ENCODE results near the gene KNL1.

Gene KNL1

DNA sequence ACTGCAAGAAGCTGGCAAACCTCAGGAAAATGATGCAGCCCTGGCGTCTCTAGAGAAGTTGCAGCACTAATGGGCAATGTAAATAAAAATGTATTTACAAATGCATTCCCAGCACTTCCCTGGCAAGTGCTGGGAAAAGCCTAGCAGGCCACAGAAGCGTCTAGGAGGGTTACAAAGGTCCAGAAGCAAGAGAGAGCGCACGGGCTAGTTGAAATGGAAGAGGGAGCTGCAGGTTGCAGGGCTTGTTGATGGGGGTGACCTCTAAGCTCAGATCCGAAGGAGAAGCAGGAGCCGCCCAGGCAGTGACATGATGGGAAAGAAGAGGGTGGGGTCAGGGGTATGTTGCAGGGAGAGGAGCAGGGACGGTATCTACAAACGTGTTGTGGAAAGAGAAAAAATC, 2.7 kb upstream of the KNL1 start:
- CTCF ChIA-PET = interaction anchor here (0.6 to 0.7 kb wide), 2 partner anchors 102 to 287 kb away, joined by 3 to 4 read pairs; no protein-coding TSS in a partner anchor

DNA sequence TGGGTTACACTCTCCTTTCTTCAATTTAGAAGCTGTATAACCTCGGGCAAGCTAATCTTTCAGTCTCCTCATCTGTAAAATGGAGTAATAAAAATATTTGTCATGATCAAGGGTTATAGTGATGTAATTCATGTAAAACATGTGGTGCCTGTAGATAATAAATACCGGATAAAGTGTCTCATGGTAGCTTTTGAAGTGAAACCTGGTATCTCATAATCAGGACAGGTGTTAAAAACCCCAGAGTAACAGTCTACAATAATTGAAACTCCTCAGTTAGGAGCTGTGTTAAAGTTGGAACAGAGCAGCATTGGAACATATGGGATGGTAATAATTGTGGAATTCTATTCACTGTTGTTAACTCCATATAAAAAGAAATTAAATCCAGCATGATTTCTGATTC, 884 bp upstream of the KNL1 start:
- ChIA-PET POLR2A (no interaction called here), CTCF (interaction anchor here (0.6 kb wide), 1 partner anchor 50 kb away, joined by 3 read pairs; no protein-coding TSS in a partner anchor)
- Histone ChIP-seq H3K27ac (ENCODE audit: extremely low read depth, low read depth, low read length) (no peak overlapping the region), H3K4me1 (ENCODE audit: control insufficient read depth, insufficient read depth, low read length) (no peaks in the 10 kb centered on the region), H3K4me3 (ENCODE audit: low read depth, low read length) (no peak overlapping the region), H3K9me3 (ENCODE audit: control insufficient read depth, insufficient read depth, low read depth, low read length) (no peaks in the 10 kb centered on the region), H3K36me3 (ENCODE audit: control insufficient read depth in 2 of 2, insufficient read depth in 1 of 2, low read length in 2 of 2) (no peaks in the 10 kb centered on the region)
- no peak for TF ChIP-seq SETDB1 (IDR thresholded peaks at IDR 0.05; ENCODE audit: insufficient read length, low read length)
- no peak for TF ChIP-seq PRDM6 (tag by site-specific recombination; IDR thresholded peaks at IDR 0.05)
- no peak for TF ChIP-seq HIC1 (tag by site-specific recombination; IDR thresholded peaks at IDR 0.05)
- TF ChIP-seq ZNF585B (tag by site-specific recombination; IDR thresholded peaks at IDR 0.05) = no peak
- no peak for TF ChIP-seq ZNF639 (tag by site-specific recombination; IDR thresholded peaks at IDR 0.05)
- no peak for TF ChIP-seq ZNF132 (tag by site-specific recombination; IDR thresholded peaks at IDR 0.05; ENCODE audit: borderline replicate concordance)
- no peak for TF ChIP-seq ZNF501 (tag by site-specific recombination; IDR thresholded peaks at IDR 0.05)
- TF ChIP-seq ZFHX2 (tag by site-specific recombination; conservative IDR thresholded peaks at IDR 0.05) = no peak
- TF ChIP-seq ZNF23 (tag by site-specific recombination; IDR thresholded peaks at IDR 0.05; ENCODE audit: borderline replicate concordance) = no peak
- no peak for TF ChIP-seq ZNF580 (tag by site-specific recombination; IDR thresholded peaks at IDR 0.05)
- no peak for TF ChIP-seq ZNF366 (tag by site-specific recombination; conservative IDR thresholded peaks at IDR 0.05)
- TF ChIP-seq ZBTB21 (tag by site-specific recombination; IDR thresholded peaks at IDR 0.05) = no peak
- no peak for TF ChIP-seq ZNF785 (tag by site-specific recombination; IDR thresholded peaks at IDR 0.05)
- no peak for TF ChIP-seq ZNF140 (tag by site-specific recombination; IDR thresholded peaks at IDR 0.05)
- no peak for TF ChIP-seq BCL11A (tag by site-specific recombination; IDR thresholded peaks at IDR 0.05; ENCODE audit: low read depth)

More for the DNA sequence above, 2.7 kb upstream of the KNL1 start:
- no peak overlapping the region for H3K27ac ChIP-seq (ENCODE audit: extremely low read depth, low read depth, low read length)
- TF ChIP-seq ZBTB20 (tag by site-specific recombination; IDR thresholded peaks at IDR 0.05) = peak; percentile 21; the same call in 1 of the 2 replicates
- peak; percentile 30; the same call in 1 of the 2 replicates for TF ChIP-seq KLF1 (tag by site-specific recombination; IDR thresholded peaks at IDR 0.05)
- no peak for TF ChIP-seq ZNF112 (tag by site-specific recombination; IDR thresholded peaks at IDR 0.05)
- no peak overlapping the region for H3K4me3 ChIP-seq (ENCODE audit: low read depth, low read length)
- H3K36me3 ChIP-seq (ENCODE audit: control insufficient read depth in 2 of 2, insufficient read depth in 1 of 2, low read length in 2 of 2) = no peaks in the 10 kb centered on the region
- no peaks in the 10 kb centered on the region for H3K4me1 ChIP-seq (ENCODE audit: control insufficient read depth, insufficient read depth, low read length)
- POLR2A ChIA-PET = no interaction called here
- H3K9me3 ChIP-seq (ENCODE audit: control insufficient read depth, insufficient read depth, low read depth, low read length) = no peaks in the 10 kb centered on the region

Data from HEK293 (cell line).